A204.1 (cell line): Measurements from ENCODE around the gene SCN1B.
"Not testable (repeated sequence)": the region's sequence is repeated elsewhere in the genome, so short reads cannot be mapped to it uniquely, and the experiment has no call there.

Experiments
- FAIRE-seq: peaks from 2 replicates; lab custom pipeline; 2012; peaks lifted over from hg19 to GRCh38; lab: Jason Lieb, UNC

SCN1B gene

GRCh38 chr19:35038623-35039512 is 8.6 kb downstream of the SCN1B start:
- no peak for FAIRE-seq

GRCh38 chr19:35039881-35040825 is 9.9 kb downstream of the SCN1B start:
- no peak for FAIRE-seq

DNA sequence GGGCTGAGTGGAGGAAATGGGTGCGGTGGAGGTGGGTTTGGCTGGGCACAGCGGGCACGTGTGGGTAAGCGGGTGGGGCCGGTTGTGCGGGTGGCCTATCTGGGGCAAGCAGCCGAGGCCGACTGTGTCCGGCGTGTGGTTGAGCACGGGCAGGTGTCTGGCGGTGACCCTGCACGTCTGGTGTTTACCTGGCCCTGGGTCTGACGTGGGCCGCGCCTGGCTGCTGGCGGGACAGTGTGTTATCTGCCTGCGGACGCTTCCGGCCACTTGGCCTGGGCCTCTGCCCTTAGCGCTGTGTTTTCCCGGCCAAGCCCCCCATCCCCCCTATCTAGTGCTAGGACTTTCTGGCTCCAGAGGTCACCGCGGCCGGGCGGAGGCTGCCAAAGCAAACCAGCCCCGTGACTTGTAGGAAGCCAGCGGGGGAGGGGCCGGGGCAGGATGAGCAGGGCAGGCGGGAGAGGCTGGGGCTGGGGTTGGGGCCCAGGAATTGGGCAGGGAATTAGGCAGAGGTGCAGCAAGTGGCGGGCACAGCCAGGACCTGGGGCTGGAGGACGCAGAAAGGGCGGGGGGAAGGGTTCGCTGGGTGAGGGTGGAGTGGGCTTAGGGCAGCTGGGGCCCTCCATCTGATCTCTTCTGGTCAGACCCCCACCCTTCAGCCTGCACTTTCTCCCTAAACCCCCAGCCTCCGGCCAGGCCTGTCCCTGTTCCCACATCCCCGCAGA is 10.7 kb downstream of the SCN1B start:
- FAIRE-seq: no peak

DNA sequence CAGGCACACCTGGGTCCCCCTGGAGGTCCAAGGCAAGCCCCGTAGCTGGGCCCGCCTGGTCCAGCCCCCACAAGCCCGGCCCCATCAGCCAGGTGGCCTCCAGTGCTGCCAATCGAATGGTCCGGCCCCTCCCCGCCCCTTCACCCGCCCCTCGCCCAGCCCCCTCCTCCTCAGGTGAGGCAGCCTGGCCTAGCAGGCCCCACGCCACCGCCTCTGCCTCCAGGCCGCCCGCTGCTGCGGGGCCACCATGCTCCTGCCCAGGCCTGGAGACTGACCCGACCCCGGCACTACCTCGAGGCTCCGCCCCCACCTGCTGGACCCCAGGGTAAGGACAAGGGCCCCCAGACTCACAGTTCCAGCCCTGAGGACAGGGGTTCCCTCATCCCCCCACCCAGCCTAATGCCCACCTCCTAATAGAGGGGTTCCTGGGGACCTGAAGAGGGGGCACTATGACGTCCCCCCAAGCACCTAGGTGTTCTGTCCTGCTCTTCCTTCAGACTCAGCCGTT is 11.3 kb downstream of the SCN1B start, which contains the start of gene HPN:
Gene HPN, plus strand, starts transcription at position 174 of the 508 bp plus-strand sequence. CDS start 786 bp downstream, outside the sequence.
- FAIRE-seq: no peak

- no peak for FAIRE-seq
Measured at GRCh38 chr19:35042056-35042730, 11.9 kb downstream of the SCN1B start.

- FAIRE-seq: no peak
Measured at GRCh38 chr19:35042954-35043604, 12.8 kb downstream of the SCN1B start.

- no peak for FAIRE-seq
Measured at GRCh38 chr19:35043906-35044305, 13.6 kb downstream of the SCN1B start.

GRCh38 chr19:35044317-35045117 is 14.2 kb downstream of the SCN1B start:
- no peak for FAIRE-seq

- no peak for FAIRE-seq
Measured at GRCh38 chr19:35045667-35046300, 15.5 kb downstream of the SCN1B start.

DNA sequence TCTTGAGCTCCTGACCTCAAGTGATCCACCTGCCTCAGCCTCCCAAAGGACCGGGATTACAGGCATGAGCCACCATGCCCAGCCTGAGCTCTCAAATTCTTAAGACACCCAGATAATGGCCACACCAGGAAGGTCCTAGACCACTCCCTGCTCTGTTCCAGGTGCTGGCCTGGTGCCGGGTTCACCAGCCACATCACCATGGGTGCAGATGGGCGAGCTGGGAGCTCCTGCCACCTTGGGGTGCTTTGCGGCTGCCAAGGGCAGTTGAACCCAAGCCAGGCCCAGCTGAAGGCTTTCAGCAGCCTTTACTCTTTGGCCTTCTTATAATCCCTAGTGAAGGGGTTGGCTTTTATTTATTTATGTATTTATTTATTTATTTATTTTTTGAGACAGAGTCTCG is 16.2 kb downstream of the SCN1B start:
- FAIRE-seq: no peak

GRCh38 chr19:35048911-35049411 is 18.7 kb downstream of the SCN1B start:
- no peak for FAIRE-seq

GRCh38 chr19:35049456-35049855 is 19.2 kb downstream of the SCN1B start:
- FAIRE-seq: no peak

- FAIRE-seq: not testable (repeated sequence)
Measured at GRCh38 chr19:35050662-35051061, 20.4 kb downstream of the SCN1B start.

GRCh38 chr19:35051268-35051667 is 21.0 kb downstream of the SCN1B start:
- FAIRE-seq: not testable (repeated sequence)

DNA sequence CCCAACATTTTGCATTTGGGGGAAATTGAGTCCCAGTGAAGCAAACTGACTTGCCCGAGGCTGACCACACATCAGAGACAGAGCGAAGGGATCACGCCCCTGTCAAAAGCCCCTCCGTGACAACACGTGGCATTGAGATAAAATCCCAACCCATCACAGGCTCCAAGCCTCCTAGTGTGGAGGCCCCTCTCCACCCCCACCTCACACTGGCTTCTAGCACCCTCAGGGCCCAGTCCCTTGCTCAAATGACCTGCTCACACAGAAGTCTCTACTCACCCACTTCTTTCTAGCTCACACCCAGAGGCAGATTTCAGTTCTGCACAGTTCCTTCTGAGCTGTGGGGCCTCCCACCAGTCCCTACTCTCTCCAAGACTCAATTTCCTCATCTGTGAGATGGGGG is 21.5 kb downstream of the SCN1B start:
- no peak for FAIRE-seq

- FAIRE-seq: no peak
Measured at GRCh38 chr19:35052599-35053190, 22.4 kb downstream of the SCN1B start.

DNA sequence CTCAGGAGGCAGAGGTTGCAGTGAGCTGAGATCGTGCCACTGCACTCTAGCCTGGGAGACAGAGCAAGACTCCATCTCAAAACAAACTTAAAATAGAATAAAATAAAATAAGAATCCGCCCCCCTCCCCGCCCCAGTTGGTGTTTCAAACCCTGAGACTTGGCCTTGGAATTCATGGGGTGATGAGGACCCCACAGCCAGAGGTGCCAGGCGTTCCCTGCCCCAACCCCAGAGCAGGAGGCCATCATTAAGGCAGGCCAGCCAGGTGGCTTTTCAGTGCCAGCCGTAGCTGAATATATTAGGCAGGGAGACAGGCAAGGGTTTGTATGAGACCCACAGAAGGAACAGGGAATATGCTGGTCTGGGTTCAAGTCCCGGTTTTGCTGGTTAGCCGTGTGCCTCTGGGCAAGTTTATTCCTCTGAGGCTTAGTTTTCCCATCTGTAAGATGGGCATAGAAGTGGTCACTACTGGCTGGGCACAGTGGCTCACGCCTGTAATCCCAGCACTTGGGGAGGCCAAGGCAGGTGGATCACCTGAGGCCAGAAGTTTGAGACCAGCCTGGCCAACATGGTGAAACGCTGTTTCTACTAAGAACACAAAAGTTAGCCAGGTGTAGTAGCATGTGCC is 23.5 kb downstream of the SCN1B start:
- no peak for FAIRE-seq

DNA sequence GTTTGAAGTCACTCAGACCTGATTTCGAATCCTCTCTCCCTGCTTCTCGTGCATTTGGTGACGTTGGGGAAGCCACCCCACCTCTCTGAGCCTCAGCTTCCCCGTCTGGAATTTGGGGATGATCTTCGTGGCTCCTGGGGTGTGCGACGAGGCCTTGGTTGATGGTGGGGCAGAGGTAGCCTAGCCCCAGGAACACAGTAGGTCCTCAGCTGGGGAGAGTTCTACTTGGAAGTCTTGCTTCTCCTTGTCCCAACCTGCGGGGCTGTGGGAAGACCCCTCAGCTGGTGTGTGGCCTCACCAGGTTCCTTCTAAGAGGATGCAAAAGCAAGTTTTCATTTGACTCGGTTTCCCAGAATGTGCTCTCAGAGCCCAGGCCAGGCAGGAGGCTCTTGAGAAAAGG is 24.4 kb downstream of the SCN1B start:
- FAIRE-seq: no peak
